ENCODE measurements around the gene CDS1.
"Not testable (repeated sequence)": the region's sequence is repeated elsewhere in the genome, so short reads cannot be mapped to it uniquely, and the experiment has no call there.

Gene CDS1

GRCh38 chr4:84582988-84583875 is at the start of gene CDS1:
TSS of gene CDS1 (plus strand) at chr4:84583127. CDS start at chr4:84583402, 275 bp downstream.
- Mint-ChIP-seq H3K27me3 (peaks cover 70% of the 10 kb centered on the region), H3K9me3 (peaks cover 11% of the 10 kb centered on the region), H3K27ac (ENCODE audit: low read depth) (no peak within 1 kb of the TSS), H3K4me3 (peak within 1 kb of the TSS; percentile 77), H3K4me1 (peaks cover 14% of the 10 kb centered on the region), H3K36me3 (ENCODE audit: insufficient read depth) (peaks cover 1% of the 10 kb centered on the region)
- ATAC-seq (replicated peaks; ENCODE audit: extremely low read depth, poor library complexity, severe bottlenecking) (peak; percentile 53), DNase-seq (ENCODE audit: low spot score in 2 of 2) (no peak)

- Mint-ChIP-seq H3K27ac (ENCODE audit: low read depth) (no peak overlapping the region), H3K27me3 (no peaks in the 10 kb centered on the region)
These were observed 47.0 kb upstream of the CDS1 start for GRCh38 chr4:84535901-84536300.

GRCh38 chr4:84545093-84545492 is 37.8 kb upstream of the CDS1 start:
- DNase-seq (ENCODE audit: low spot score in 2 of 2) = no peak
- Mint-ChIP-seq H3K27me3 (no peaks in the 10 kb centered on the region), H3K9me3 (no peaks in the 10 kb centered on the region), H3K36me3 (ENCODE audit: insufficient read depth) (no peaks in the 10 kb centered on the region), H3K4me3 (no peak overlapping the region), H3K27ac (ENCODE audit: low read depth) (no peak overlapping the region), H3K4me1 (no peaks in the 10 kb centered on the region)
- no peak for ATAC-seq (replicated peaks; ENCODE audit: extremely low read depth, poor library complexity, severe bottlenecking)

More at GRCh38 chr4:84535901-84536300, 47.0 kb upstream of the CDS1 start:
- DNase-seq (ENCODE audit: low spot score in 2 of 2) (no peak), ATAC-seq (replicated peaks; ENCODE audit: extremely low read depth, poor library complexity, severe bottlenecking) (no peak)
- Mint-ChIP-seq H3K36me3 (ENCODE audit: insufficient read depth) (peaks cover 3% of the 10 kb centered on the region), H3K9me3 (no peaks in the 10 kb centered on the region), H3K4me3 (no peak overlapping the region), H3K4me1 (no peaks in the 10 kb centered on the region)

- H3K4me1 Mint-ChIP-seq = no peaks in the 10 kb centered on the region
These were observed 35.7 kb upstream of the CDS1 start for GRCh38 chr4:84547211-84547610.

GRCh38 chr4:84549191-84549590 is 33.7 kb upstream of the CDS1 start:
- not testable (repeated sequence) for H3K36me3 Mint-ChIP-seq (ENCODE audit: insufficient read depth); H3K27ac Mint-ChIP-seq (ENCODE audit: low read depth); DNase-seq (ENCODE audit: low spot score in 2 of 2); H3K9me3 Mint-ChIP-seq; H3K27me3 Mint-ChIP-seq; H3K4me1 Mint-ChIP-seq; H3K4me3 Mint-ChIP-seq; ATAC-seq (replicated peaks; ENCODE audit: extremely low read depth, poor library complexity, severe bottlenecking)

More at GRCh38 chr4:84547211-84547610, 35.7 kb upstream of the CDS1 start:
- Mint-ChIP-seq H3K36me3 (ENCODE audit: insufficient read depth) (no peaks in the 10 kb centered on the region), H3K27ac (ENCODE audit: low read depth) (no peak overlapping the region), H3K9me3 (no peaks in the 10 kb centered on the region), H3K4me3 (no peak overlapping the region), H3K27me3 (no peaks in the 10 kb centered on the region)
- ATAC-seq (replicated peaks; ENCODE audit: extremely low read depth, poor library complexity, severe bottlenecking) (no peak), DNase-seq (ENCODE audit: low spot score in 2 of 2) (no peak)

- Mint-ChIP-seq H3K4me1 (no peaks in the 10 kb centered on the region), H3K4me3 (no peak overlapping the region), H3K27ac (ENCODE audit: low read depth) (no peak overlapping the region), H3K9me3 (no peaks in the 10 kb centered on the region), H3K36me3 (ENCODE audit: insufficient read depth) (no peaks in the 10 kb centered on the region), H3K27me3 (no peaks in the 10 kb centered on the region)
- DNase-seq (ENCODE audit: low spot score in 2 of 2) (no peak), ATAC-seq (replicated peaks; ENCODE audit: extremely low read depth, poor library complexity, severe bottlenecking) (no peak)
These were observed 20.8 kb upstream of the CDS1 start for GRCh38 chr4:84562156-84562555.

- Mint-ChIP-seq H3K9me3 (no peaks in the 10 kb centered on the region), H3K27ac (ENCODE audit: low read depth) (no peak overlapping the region), H3K4me3 (no peak overlapping the region), H3K4me1 (no peaks in the 10 kb centered on the region), H3K27me3 (no peaks in the 10 kb centered on the region), H3K36me3 (ENCODE audit: insufficient read depth) (no peaks in the 10 kb centered on the region)
- DNase-seq (ENCODE audit: low spot score in 2 of 2) (no peak), ATAC-seq (replicated peaks; ENCODE audit: extremely low read depth, poor library complexity, severe bottlenecking) (no peak)
These were observed 19.9 kb upstream of the CDS1 start for GRCh38 chr4:84563002-84563401.

GRCh38 chr4:84565951-84566350 is 17.0 kb upstream of the CDS1 start:
- H3K4me3 Mint-ChIP-seq = no peak overlapping the region
- H3K27ac Mint-ChIP-seq (ENCODE audit: low read depth) = no peak overlapping the region
- DNase-seq (ENCODE audit: low spot score in 2 of 2) = no peak
- no peaks in the 10 kb centered on the region for H3K4me1 Mint-ChIP-seq
- H3K27me3 Mint-ChIP-seq = no peaks in the 10 kb centered on the region
- no peaks in the 10 kb centered on the region for H3K9me3 Mint-ChIP-seq
- no peaks in the 10 kb centered on the region for H3K36me3 Mint-ChIP-seq (ENCODE audit: insufficient read depth)
- ATAC-seq (replicated peaks; ENCODE audit: extremely low read depth, poor library complexity, severe bottlenecking) = no peak

GRCh38 chr4:84568496-84568895 is 14.4 kb upstream of the CDS1 start:
- no peaks in the 10 kb centered on the region for H3K27me3 Mint-ChIP-seq
- no peaks in the 10 kb centered on the region for H3K9me3 Mint-ChIP-seq
- H3K27ac Mint-ChIP-seq (ENCODE audit: low read depth) = no peak overlapping the region
- ATAC-seq (replicated peaks; ENCODE audit: extremely low read depth, poor library complexity, severe bottlenecking) (no peak), DNase-seq (ENCODE audit: low spot score in 2 of 2) (no peak)
- no peaks in the 10 kb centered on the region for H3K36me3 Mint-ChIP-seq (ENCODE audit: insufficient read depth)
- H3K4me3 Mint-ChIP-seq = no peak overlapping the region
- no peaks in the 10 kb centered on the region for H3K4me1 Mint-ChIP-seq

GRCh38 chr4:84569009-84569408 is 13.9 kb upstream of the CDS1 start:
- Mint-ChIP-seq H3K4me3 (no peak overlapping the region), H3K9me3 (no peaks in the 10 kb centered on the region), H3K27ac (ENCODE audit: low read depth) (no peak overlapping the region), H3K36me3 (ENCODE audit: insufficient read depth) (no peaks in the 10 kb centered on the region), H3K27me3 (peaks cover under 1% of the 10 kb centered on the region), H3K4me1 (no peaks in the 10 kb centered on the region)
- ATAC-seq (replicated peaks; ENCODE audit: extremely low read depth, poor library complexity, severe bottlenecking) (no peak), DNase-seq (ENCODE audit: low spot score in 2 of 2) (no peak)

GRCh38 chr4:84573385-84574068 is 9.4 kb upstream of the CDS1 start:
- no peak overlapping the region for H3K4me3 Mint-ChIP-seq
- no peak for DNase-seq (ENCODE audit: low spot score in 2 of 2)
- no peaks in the 10 kb centered on the region for H3K36me3 Mint-ChIP-seq (ENCODE audit: insufficient read depth)
- H3K4me1 Mint-ChIP-seq = no peaks in the 10 kb centered on the region
- no peak overlapping the region for H3K27ac Mint-ChIP-seq (ENCODE audit: low read depth)
- no peaks in the 10 kb centered on the region for H3K9me3 Mint-ChIP-seq
- H3K27me3 Mint-ChIP-seq = peaks cover 6% of the 10 kb centered on the region
- ATAC-seq (replicated peaks; ENCODE audit: extremely low read depth, poor library complexity, severe bottlenecking) = no peak

GRCh38 chr4:84574069-84574720 is 8.7 kb upstream of the CDS1 start:
- ATAC-seq (replicated peaks; ENCODE audit: extremely low read depth, poor library complexity, severe bottlenecking) = no peak
- no peaks in the 10 kb centered on the region for H3K9me3 Mint-ChIP-seq
- H3K36me3 Mint-ChIP-seq (ENCODE audit: insufficient read depth) = no peaks in the 10 kb centered on the region
- no peak overlapping the region for H3K27ac Mint-ChIP-seq (ENCODE audit: low read depth)
- H3K4me1 Mint-ChIP-seq = no peaks in the 10 kb centered on the region
- H3K4me3 Mint-ChIP-seq = no peak overlapping the region
- H3K27me3 Mint-ChIP-seq = peaks cover 8% of the 10 kb centered on the region
- no peak for DNase-seq (ENCODE audit: low spot score in 2 of 2)

All from central memory CD8-positive, alpha-beta T cell (primary cell).